Neural cell (in vitro differentiated cells): ENCODE data around the gene KLLN. TPM values are rescaled to one million over a fixed set of nuclear protein-coding genes. Genes with fewer than 3 reads are reported as not detected.

Experiments used
- H2AFZ ChIP-seq: fragments of 200-600, 300-800 bp; sonication (generic), shearing (Covaris generic); 2 replicates; pipeline ENCODE4 v1.6.0; 2014; ENCODE audit warnings: low read depth, mild to moderate bottlenecking, antibody characterized with exemption, low read length, moderate library complexity
- H3F3A ChIP-seq: fragments of 200-600 bp; shearing (Covaris generic); 2 replicates; pipeline ENCODE4 v1.6.1; 2016; ENCODE audit warnings: mild to moderate bottlenecking, moderate library complexity, mixed read lengths, antibody characterized with exemption, low read length; ENCODE audit not compliant: insufficient read depth, poor library complexity, severe bottlenecking
- H3K27ac ChIP-seq: fragments of 200-600, 300-800 bp; sonication (generic), shearing (Covaris generic); 2 replicates; pipeline ENCODE4 v1.5.1; 2014; ENCODE audit warnings: mild to moderate bottlenecking, low read length, moderate library complexity
- H3K27me3 ChIP-seq: fragments of 300-800, 200-600 bp; sonication (generic), shearing (Covaris generic); 2 replicates; pipeline ENCODE4 v1.6.0; 2014; ENCODE audit warnings: mild to moderate bottlenecking, low read depth, low read length, moderate library complexity; ENCODE audit not compliant: insufficient read depth
- H3K36me3 ChIP-seq: fragments of 300-800, 200-600 bp; sonication (generic), shearing (Covaris generic); 2 replicates; pipeline ENCODE4 v1.5.1; 2014; ENCODE audit warnings: mild to moderate bottlenecking, antibody characterized with exemption, low read length, moderate library complexity; ENCODE audit not compliant: insufficient read depth
- H3K4me2 ChIP-seq: fragments of 300-800, 200-600 bp; sonication (generic), shearing (Covaris generic); 2 replicates; pipeline ENCODE4 v1.6.0; 2014; ENCODE audit warnings: mild to moderate bottlenecking, low read length
- H3K4me3 ChIP-seq: fragments of 300-800, 200-600 bp; sonication (generic), shearing (Covaris generic); 2 replicates; pipeline ENCODE4 v1.5.1; 2014; ENCODE audit warnings: mild to moderate bottlenecking, low read length, moderate library complexity
- H3K79me2 ChIP-seq: fragments of 200-600 bp; shearing (Covaris generic); replicated peaks from 2 replicates; pipeline ENCODE4 v1.6.0; 2014; ENCODE audit warnings: mild to moderate bottlenecking, low read length, moderate library complexity; ENCODE audit not compliant: insufficient read depth
- H3K9ac ChIP-seq: fragments of 300-800, 200-600 bp; sonication (generic), shearing (Covaris generic); 2 replicates; pipeline ENCODE4 v1.6.1; 2016; ENCODE audit warnings: mild to moderate bottlenecking, low read length, mixed read lengths
- H3K9me2 ChIP-seq: fragments of 200-600 bp; shearing (Covaris generic); 2 replicates; pipeline ENCODE4 v1.6.1; 2016; ENCODE audit warnings: mild to moderate bottlenecking, low read length, mixed read lengths; ENCODE audit not compliant: insufficient read depth
- H3K9me3 ChIP-seq: fragments of 200-600, 300-800 bp; sonication (generic), shearing (Covaris generic); 2 replicates; pipeline ENCODE4 v1.6.1; 2016; ENCODE audit warnings: mild to moderate bottlenecking, mixed run types, low read length, moderate library complexity, mixed read lengths
- H4K20me1 ChIP-seq: fragments of 200-600 bp; shearing (Covaris generic); 2 replicates; pipeline ENCODE4 v1.6.1; 2016; ENCODE audit warnings: mild to moderate bottlenecking, mixed run types; ENCODE audit not compliant: insufficient read depth
- CTCF ChIP-seq: fragments of 450-650 bp; IDR thresholded peaks from 2 replicates; pipeline ENCODE4 v1.5.1; 2014; ENCODE audit warnings: antibody characterized with exemption, mild to moderate bottlenecking, moderate library complexity; ENCODE audit not compliant: poor library complexity, severe bottlenecking
- EP300 ChIP-seq: fragments of 450-650 bp; conservative IDR thresholded peaks from 2 replicates; pipeline ENCODE4 v1.6.1; 2014; ENCODE audit warnings: antibody characterized with exemption, mild to moderate bottlenecking, moderate library complexity; ENCODE audit not compliant: poor library complexity, severe bottlenecking
- EZH2 ChIP-seq: fragments of 200-600, 300-800 bp; shearing (Covaris generic), sonication (generic); IDR thresholded peaks from 2 replicates; pipeline ENCODE4 v1.6.1; 2014; ENCODE audit warnings: antibody characterized with exemption, low read length, borderline replicate concordance, mild to moderate bottlenecking; ENCODE audit not compliant: insufficient read depth, poor library complexity, severe bottlenecking
- MXI1 ChIP-seq: fragments of 450-650 bp; conservative IDR thresholded peaks from 2 replicates; pipeline ENCODE4 v1.6.1; 2014; ENCODE audit warnings: antibody characterized with exemption, mild to moderate bottlenecking; ENCODE audit not compliant: poor library complexity, severe bottlenecking
- POLR2AphosphoS5 ChIP-seq: IDR thresholded peaks from 2 replicates; pipeline ENCODE4 v1.6.1; 2012
- RAD21 ChIP-seq: fragments of 450-650 bp; conservative IDR thresholded peaks from 2 replicates; pipeline ENCODE4 v1.6.1; 2014; ENCODE audit warnings: antibody characterized with exemption, mild to moderate bottlenecking, moderate library complexity
- REST ChIP-seq: IDR thresholded peaks from 2 replicates; pipeline ENCODE4 v1.6.1; 2012; ENCODE audit warnings: borderline replicate concordance
- SMC3 ChIP-seq: fragments of 450-650 bp; conservative IDR thresholded peaks from 2 replicates; pipeline ENCODE4 v1.6.1; 2014; ENCODE audit warnings: antibody characterized with exemption, mild to moderate bottlenecking, moderate library complexity; ENCODE audit not compliant: poor library complexity
- TAF1 ChIP-seq: IDR thresholded peaks from 2 replicates; pipeline ENCODE4 v1.6.1; 2012; ENCODE audit warnings: low read depth
- polyA plus RNA-seq: library from polyadenylated mRNA; depleted of rRNA; stranded (reverse); fragments of >200 nt; gene quantifications from 2 replicates; pipeline ENCODE4 v1.2.3, GENCODE V29; 2014

KLLN gene
- polyA plus RNA-seq, 1 donor from 2014 or later = 0.77 TPM

GRCh38 chr10:87867453-87867852, 4.1 kb upstream of the KLLN start:
- H3K4me3 ChIP-seq = peak overlapping the region; percentile 80
- no peaks in the 10 kb centered on the region for H3K9me3 ChIP-seq
- peak overlapping the region; percentile 4 for H3K9ac ChIP-seq
- H3K79me2 ChIP-seq = peaks cover 81% of the 10 kb centered on the region
- no peak overlapping the region for H3K27ac ChIP-seq
- H3K4me2 ChIP-seq = peak overlapping the region; percentile 81
- H3F3A ChIP-seq = peaks cover 5% of the 10 kb centered on the region
- no peaks in the 10 kb centered on the region for H3K36me3 ChIP-seq
- peaks cover 31% of the 10 kb centered on the region for H4K20me1 ChIP-seq
- no peaks in the 10 kb centered on the region for H3K27me3 ChIP-seq
- H3K9me2 ChIP-seq = no peaks in the 10 kb centered on the region
- no peak for TF ChIP-seq TAF1
- TF ChIP-seq REST = no peak
- no peak for TF ChIP-seq CTCF
- no peak for TF ChIP-seq EZH2
- TF ChIP-seq RAD21 = no peak
- TF ChIP-seq MXI1 = no peak
- TF ChIP-seq EP300 = no peak
- no peak for TF ChIP-seq SMC3
- no peak for TF ChIP-seq POLR2AphosphoS5
- no peak overlapping the region for H2AFZ ChIP-seq

- H3K27ac ChIP-seq = no peak overlapping the region
- no peaks in the 10 kb centered on the region for H3K9me2 ChIP-seq
- H3K27me3 ChIP-seq = no peaks in the 10 kb centered on the region
- H3K4me2 ChIP-seq = peak overlapping the region; percentile 81
- peaks cover 72% of the 10 kb centered on the region for H3K79me2 ChIP-seq
- peaks cover 7% of the 10 kb centered on the region for H3F3A ChIP-seq
- peaks cover 31% of the 10 kb centered on the region for H4K20me1 ChIP-seq
- no peaks in the 10 kb centered on the region for H3K9me3 ChIP-seq
- H3K9ac ChIP-seq = peak overlapping the region; percentile 11
- peak overlapping the region; percentile 80 for H3K4me3 ChIP-seq
- TF ChIP-seq EP300 = no peak
- no peaks in the 10 kb centered on the region for H3K36me3 ChIP-seq
- no peak overlapping the region for H2AFZ ChIP-seq
Observed at GRCh38 chr10:87866412-87866974, 3.2 kb upstream of the KLLN start.
